GM19438 (cell line): ENCODE results near the gene FNDC10.
A peak's percentile ranks its signal among the peaks of the same experiment; 100 is the strongest.

Source experiments
- ATAC-seq: cut with Tn5 transposase; IDR thresholded peaks from one replicate; pipeline ENCODE4 v1.9.1; 2021; ENCODE audit warnings: low read depth; ENCODE audit not compliant: unreplicated experiment

FNDC10 gene

GRCh38 chr1:1617516-1617915 lies 17.6 kb upstream of the FNDC10 start:
- ATAC-seq = no peak

- no peak for ATAC-seq
These were observed 16.9 kb upstream of the FNDC10 start for GRCh38 chr1:1616838-1617237.

- ATAC-seq = peak; percentile 6
These were observed 16.3 kb upstream of the FNDC10 start for GRCh38 chr1:1616045-1616790.

- ATAC-seq = peak; percentile 79
These were observed 15.5 kb upstream of the FNDC10 start, which contains the start of gene MIB2 for GRCh38 chr1:1615256-1616044. MIB2 (plus strand) TSS chr1:1615500; CDS start chr1:1623453, 7,953 bp downstream.

GRCh38 chr1:1614954-1615255 lies 15.0 kb upstream of the FNDC10 start:
- ATAC-seq = no peak

GRCh38 chr1:1614204-1614953 lies 14.4 kb upstream of the FNDC10 start:
- ATAC-seq = no peak

GRCh38 chr1:1613509-1614082 lies 13.7 kb upstream of the FNDC10 start:
- ATAC-seq = no peak

- no peak for ATAC-seq
These were observed 12.1 kb upstream of the FNDC10 start for GRCh38 chr1:1612104-1612400.

- ATAC-seq = no peak
These were observed 10.9 kb upstream of the FNDC10 start for GRCh38 chr1:1610796-1611195.

- no peak for ATAC-seq
These were observed 10.0 kb upstream of the FNDC10 start for GRCh38 chr1:1609822-1610485.

GRCh38 chr1:1606232-1606631 lies 6.3 kb upstream of the FNDC10 start:
- no peak for ATAC-seq

GRCh38 chr1:1605724-1606123 lies 5.8 kb upstream of the FNDC10 start:
- no peak for ATAC-seq

- ATAC-seq = no peak
These were observed 5.2 kb upstream of the FNDC10 start for GRCh38 chr1:1605034-1605591.

GRCh38 chr1:1604374-1605033 lies 4.6 kb upstream of the FNDC10 start:
- no peak for ATAC-seq

- ATAC-seq = no peak
These were observed 3.9 kb upstream of the FNDC10 start for GRCh38 chr1:1603671-1604373.

- no peak for ATAC-seq
These were observed 3.1 kb upstream of the FNDC10 start for GRCh38 chr1:1602968-1603506.

- ATAC-seq = no peak
These were observed 2.5 kb upstream of the FNDC10 start for GRCh38 chr1:1602304-1602967.

- no peak for ATAC-seq
These were observed 1.8 kb upstream of the FNDC10 start for GRCh38 chr1:1601564-1602303.
